Heart right ventricle (tissue), 16 donors: ENCODE results near the gene CMTR2. TPM values are rescaled to one million over a fixed set of nuclear protein-coding genes. Genes with fewer than 3 reads are reported as not detected.

Experiments used
- ATAC-seq, 8 donors: fragments of 200-7000 bp; cut with Tn5 transposase; one replicate each; pipeline ENCODE4 v1.9.1; 2020; ENCODE audit warnings: mild to moderate bottlenecking in 8 of 8, moderate library complexity in 8 of 8, moderate number of reproducible peaks in 1 of 8
- DNase-seq, 2 donors: peaks; one replicate each; pipeline ENCODE4 v3.0.0-alpha.2; 2020
- H3K27ac ChIP-seq, 10 donors: fragments of 200-600 bp; sonication (generic) in 2 of 10; one replicate each; pipeline versions ENCODE4 v1.5.0 to v1.8.0; 2020 to 2022; ENCODE audit warnings: mild to moderate bottlenecking in 3 of 10
- H3K27me3 ChIP-seq, 7 donors: fragments of 200-600 bp; one replicate each; pipeline ENCODE4 v1.8.0; 2021 to 2022; ENCODE audit warnings: mild to moderate bottlenecking in 2 of 7
- H3K36me3 ChIP-seq, 9 donors: fragments of 200-600 bp; sonication (generic) in 1 of 9; one replicate each; pipeline versions ENCODE4 v1.5.0 to v1.8.0; 2020 to 2022; ENCODE audit warnings: mild to moderate bottlenecking in 2 of 9
- H3K4me1 ChIP-seq, 9 donors: fragments of 200-600 bp; sonication (generic) in 1 of 9; one replicate each; pipeline versions ENCODE4 v1.5.0 to v1.8.0; 2020 to 2022; ENCODE audit warnings: mild to moderate bottlenecking in 4 of 9
- H3K4me3 ChIP-seq, 10 donors: fragments of 200-600 bp; sonication (generic) in 2 of 10; one replicate each; pipeline versions ENCODE4 v1.5.0 to v1.8.0; 2020 to 2022; ENCODE audit warnings: mild to moderate bottlenecking in 7 of 10, moderate library complexity in 2 of 10
- H3K9me3 ChIP-seq, 11 donors: fragments of 200-600 bp in 10 of 11; sonication (generic) in 2 of 11; one replicate each; pipeline versions ENCODE4 v1.5.0 to v1.8.0; 2013 to 2022; ENCODE audit warnings: mild to moderate bottlenecking in 2 of 11, control low read depth in 1 of 11, moderate library complexity in 1 of 11
- WGBS, 2 donors: extraction: QIAGEN DNeasy Blood & Tissue Kit; methylation state at CpG; one replicate each; pipeline ENCODE4 v1.1.7; 2013; ENCODE audit warnings: inconsistent platforms in 1 of 2; 5-methylcytosine and 5-hydroxymethylcytosine counted together
- intact Hi-C, 10 donors: fragments of 100-400 bp; cut with DNase I; formaldehyde crosslinking; loops; one replicate each; pipeline versions ENCODE4 v1.11.1 to v1.14.2; 2022
- polyA plus RNA-seq, 2 donors: library from polyadenylated mRNA; stranded (reverse); fragments of 200-250 nt; gene quantifications; one replicate each; pipeline ENCODE4 v1.2.3, GENCODE V29; 2013
- total RNA-seq, 10 donors: library from RNA; stranded (reverse); fragmentation: NEBNext Ultra II Directional in 3 of 10; extraction: Animal tissue kit (Norgen Biotek cat#: 25700) in 3 of 10; gene quantifications; one replicate each; pipeline versions ENCODE4 v1.2.1 to v1.2.4, GENCODE V29; 2021 to 2023
- TF ChIP-seq, protein P1 (sequence below), 9 donors: fragments of 200-600 bp; sonication (generic) in 2 of 9; IDR thresholded peaks; one replicate each; pipeline versions ENCODE4 v1.5.0 to v1.8.0; 2021 to 2022; ENCODE audit warnings: antibody characterized with exemption in 9 of 9, mild to moderate bottlenecking in 5 of 9, moderate library complexity in 1 of 9
- donor health status: Arrhythmogenic right ventricular cardiomyopathy.
- donor health status: ischemic (EF 13 %, LVEDD 7.1; RV severe dilation, severe dysfunction).
- donor health status: healthy with polysubstance abuse.
- donor health status: DM: no; HTN: yes; CAD: no.
- donor health status: DM: no; HTN: no; CAD: no.
- donor health status: ischemic (EF 25% LVEDD 6.9; RV normal size, moderate dysfunction).
- donor health status: ischemic (EF 25% LVEDD 5.7; RV mildly dilated, moderate dysfunction).
- donor health status: healthy.
- donor health status: DM: yes; HTN: yes; CAD: no.
- donor health status: Ischemic cardiomyopathy.
- donor health status: ischemic (EF 35%, LVEDD 5.7; RV mildly dilated, moderate dysfunction).
- donor health status: nonischemic (EF 11% LVEDD 7.7; RV severe dilation, severe dysfunction).
- donor health status: DM: yes; HTN: yes; CAD: no.
- donor health status: PGD.
- donor health status: ischemic (EF 29% LVEDD 5.4; RV normal size, mild dysfunction).
- donor health status: nonischemic (EF 23%, LVEDD 6.1; RV moderate dilation, normal function).

The CMTR2 gene
- total and polyA plus RNA-seq, 12 donors: 2.7 to 11.6 (median 8.3) TPM

DNA sequence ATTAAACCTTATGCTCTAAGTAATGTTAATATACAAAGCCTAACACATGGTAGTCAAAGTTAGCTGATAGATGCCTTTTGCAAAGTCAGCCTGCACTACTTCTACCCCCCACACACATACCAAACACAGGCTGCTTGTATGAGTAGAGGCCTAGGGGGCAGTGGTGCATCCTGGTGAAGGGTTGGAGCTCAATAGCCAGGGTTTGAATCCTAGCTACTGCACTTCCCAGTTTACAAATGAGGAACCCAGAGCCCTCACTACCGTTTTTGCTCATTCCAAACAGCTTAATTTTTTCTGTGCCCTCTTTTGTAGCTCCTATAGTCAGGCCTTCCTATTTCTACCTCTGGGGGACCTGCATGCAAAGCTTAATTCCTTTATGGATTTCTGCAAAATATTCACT lies 39.8 kb downstream of the CMTR2 start:
- Histone ChIP-seq H3K36me3 (no peaks in the 10 kb centered on the region), H3K9me3 (no peaks in the 10 kb centered on the region), H3K4me3 (no peak overlapping the region), H3K27me3 (no peaks in the 10 kb centered on the region), H3K4me1 (no peaks in the 10 kb centered on the region), H3K27ac (no peak overlapping the region)
- TF ChIP-seq, protein P1, sequence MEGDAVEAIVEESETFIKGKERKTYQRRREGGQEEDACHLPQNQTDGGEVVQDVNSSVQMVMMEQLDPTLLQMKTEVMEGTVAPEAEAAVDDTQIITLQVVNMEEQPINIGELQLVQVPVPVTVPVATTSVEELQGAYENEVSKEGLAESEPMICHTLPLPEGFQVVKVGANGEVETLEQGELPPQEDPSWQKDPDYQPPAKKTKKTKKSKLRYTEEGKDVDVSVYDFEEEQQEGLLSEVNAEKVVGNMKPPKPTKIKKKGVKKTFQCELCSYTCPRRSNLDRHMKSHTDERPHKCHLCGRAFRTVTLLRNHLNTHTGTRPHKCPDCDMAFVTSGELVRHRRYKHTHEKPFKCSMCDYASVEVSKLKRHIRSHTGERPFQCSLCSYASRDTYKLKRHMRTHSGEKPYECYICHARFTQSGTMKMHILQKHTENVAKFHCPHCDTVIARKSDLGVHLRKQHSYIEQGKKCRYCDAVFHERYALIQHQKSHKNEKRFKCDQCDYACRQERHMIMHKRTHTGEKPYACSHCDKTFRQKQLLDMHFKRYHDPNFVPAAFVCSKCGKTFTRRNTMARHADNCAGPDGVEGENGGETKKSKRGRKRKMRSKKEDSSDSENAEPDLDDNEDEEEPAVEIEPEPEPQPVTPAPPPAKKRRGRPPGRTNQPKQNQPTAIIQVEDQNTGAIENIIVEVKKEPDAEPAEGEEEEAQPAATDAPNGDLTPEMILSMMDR (IDR thresholded peaks at IDR 0.05): no peak
- ATAC-seq (no peak), DNase-seq (no peak)
- intact Hi-C loops: no loop called here
- WGBS, 2 donors: 19 to 24% methylated on average over 1 of the region's 1 CpG

DNA sequence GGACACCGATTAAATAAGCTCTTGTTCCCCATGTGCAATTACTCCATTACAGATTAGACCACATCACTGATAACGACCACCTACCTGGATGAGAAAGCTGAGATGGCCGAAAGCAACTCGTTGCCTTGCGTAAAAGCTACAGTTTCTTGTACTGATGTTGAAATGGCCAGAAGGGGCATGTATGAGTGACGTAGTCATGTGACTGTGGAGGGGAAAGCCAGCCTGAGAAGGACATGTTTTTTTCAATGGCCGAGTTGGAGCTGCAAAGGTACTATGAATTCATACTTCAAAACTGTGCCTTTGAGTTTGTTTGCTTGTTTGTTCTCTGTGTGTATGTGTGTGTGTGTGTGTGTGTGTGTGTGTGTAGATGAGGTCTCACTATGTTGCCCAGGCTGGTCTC lies 41.7 kb downstream of the CMTR2 start:
- 84 to 85% methylated on average over 7 of the region's 7 CpGs for WGBS, 2 donors
- TF ChIP-seq, protein P1 (IDR thresholded peaks at IDR 0.05): no peak
- no peak for ATAC-seq

DNA sequence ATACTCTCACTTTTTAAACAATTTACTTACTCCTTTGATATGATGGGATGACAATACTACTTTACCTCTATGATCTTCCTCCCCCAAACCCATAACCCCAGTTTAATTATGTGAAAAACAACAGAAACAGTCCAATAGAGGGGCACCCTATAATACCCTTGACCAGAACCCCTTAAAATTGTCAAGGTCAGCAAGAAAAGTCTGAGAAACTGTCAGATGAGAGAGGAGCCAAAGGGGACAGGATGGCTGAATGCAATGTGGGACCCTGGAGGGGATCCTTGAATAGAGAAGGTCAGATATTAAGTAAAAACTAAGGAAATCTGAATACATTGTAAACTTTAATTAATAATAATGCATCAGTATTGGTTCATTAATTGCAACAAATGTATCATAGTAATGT lies 42.9 kb downstream of the CMTR2 start:
- DNase-seq: no peak
- Histone ChIP-seq H3K9me3 (no peaks in the 10 kb centered on the region), H3K27ac (no peak overlapping the region), H3K36me3 (no peaks in the 10 kb centered on the region), H3K4me3 (no peak overlapping the region), H3K4me1 (no peaks in the 10 kb centered on the region), H3K27me3 (peaks cover 0 to 3% (median 0%) of the 10 kb centered on the region in 7 donors)
- no peak for ATAC-seq
- intact Hi-C loops: no loop called here
- TF ChIP-seq, protein P1 (IDR thresholded peaks at IDR 0.05): no peak

More for the DNA sequence above, 41.7 kb downstream of the CMTR2 start:
- H3K4me3 ChIP-seq: no peak overlapping the region
- H3K9me3 ChIP-seq: no peaks in the 10 kb centered on the region
- intact Hi-C loops: no loop called here
- no peak for DNase-seq
- H3K4me1 ChIP-seq: no peaks in the 10 kb centered on the region
- H3K36me3 ChIP-seq: no peaks in the 10 kb centered on the region
- H3K27me3 ChIP-seq: peaks cover 0 to under 1% (median 0%) of the 10 kb centered on the region in 7 donors
- no peak overlapping the region for H3K27ac ChIP-seq

GRCh38 chr16:71244521-71244920 lies 44.7 kb downstream of the CMTR2 start:
- intact Hi-C loops: no loop called here
- DNase-seq (no peak), ATAC-seq (no peak)
- Histone ChIP-seq H3K27me3 (peaks cover 0 to 9% (median 0%) of the 10 kb centered on the region in 7 donors), H3K9me3 (no peaks in the 10 kb centered on the region), H3K4me3 (no peak overlapping the region), H3K27ac (no peak overlapping the region), H3K36me3 (no peaks in the 10 kb centered on the region), H3K4me1 (no peaks in the 10 kb centered on the region)
- 86 to 97% methylated on average over 1 of the region's 1 CpG for WGBS, 2 donors
- TF ChIP-seq, protein P1 (IDR thresholded peaks at IDR 0.05): no peak
